Measurements from ENCODE around the gene MISP. TPM values are rescaled to one million over a fixed set of nuclear protein-coding genes. Genes with fewer than 3 reads are reported as not detected.
A peak's percentile ranks its signal among the peaks of the same experiment; 100 is the strongest.

The MISP gene, protein sequence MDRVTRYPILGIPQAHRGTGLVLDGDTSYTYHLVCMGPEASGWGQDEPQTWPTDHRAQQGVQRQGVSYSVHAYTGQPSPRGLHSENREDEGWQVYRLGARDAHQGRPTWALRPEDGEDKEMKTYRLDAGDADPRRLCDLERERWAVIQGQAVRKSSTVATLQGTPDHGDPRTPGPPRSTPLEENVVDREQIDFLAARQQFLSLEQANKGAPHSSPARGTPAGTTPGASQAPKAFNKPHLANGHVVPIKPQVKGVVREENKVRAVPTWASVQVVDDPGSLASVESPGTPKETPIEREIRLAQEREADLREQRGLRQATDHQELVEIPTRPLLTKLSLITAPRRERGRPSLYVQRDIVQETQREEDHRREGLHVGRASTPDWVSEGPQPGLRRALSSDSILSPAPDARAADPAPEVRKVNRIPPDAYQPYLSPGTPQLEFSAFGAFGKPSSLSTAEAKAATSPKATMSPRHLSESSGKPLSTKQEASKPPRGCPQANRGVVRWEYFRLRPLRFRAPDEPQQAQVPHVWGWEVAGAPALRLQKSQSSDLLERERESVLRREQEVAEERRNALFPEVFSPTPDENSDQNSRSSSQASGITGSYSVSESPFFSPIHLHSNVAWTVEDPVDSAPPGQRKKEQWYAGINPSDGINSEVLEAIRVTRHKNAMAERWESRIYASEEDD
- 1.1 and 1.3 TPM in 2 replicates for total RNA-seq (2016; rRNA removed; fragmentation: Illumina TruSeq; extraction: Trizol)
- total RNA-seq (2016; cell fraction: cytosol; rRNA removed; fragmentation: Illumina TruSeq; extraction: Trizol; ENCODE audit: low read depth), result 0.30 and 0.35 TPM in 2 replicates
- 0.77 and 1.3 TPM in 2 replicates for total RNA-seq (2016; cell fraction: insoluble cytoplasmic fraction; rRNA removed; fragmentation: Illumina TruSeq; extraction: Trizol)
- 0.77 and 0.96 TPM in 2 replicates for total RNA-seq (2016; cell fraction: membrane; rRNA removed; fragmentation: Illumina TruSeq; extraction: Trizol)
- 0.78 and 0.99 TPM in 2 replicates for total RNA-seq (2016; cell fraction: nucleus; rRNA removed; fragmentation: Illumina TruSeq; extraction: Trizol)
- polyA plus RNA-seq (2011; rRNA removed), result 0.67 and 0.71 TPM in 2 replicates
- polyA plus RNA-seq (2011; cell fraction: cytosol; rRNA removed), result 0.53 and 0.71 TPM in 2 replicates
- polyA plus RNA-seq (2011; cell fraction: nucleus; rRNA removed), result 0.81 and 0.85 TPM in 2 replicates
- 2.1 and 3.1 TPM in 2 replicates for polyA plus RNA-seq (2012)
- polyA plus RNA-seq (2016; cell fraction: cytosol; fragmentation: Illumina TruSeq; extraction: Trizol; ENCODE audit: low read depth), result 0.23 and 0.32 TPM in 2 replicates
- 1.2 and 1.5 TPM in 2 replicates for polyA plus RNA-seq (2016; cell fraction: insoluble cytoplasmic fraction; fragmentation: Illumina TruSeq; extraction: Trizol; ENCODE audit: low read depth)
- polyA plus RNA-seq (2016; cell fraction: membrane; fragmentation: Illumina TruSeq; extraction: Trizol; ENCODE audit: low read depth), result 0.40 and 0.79 TPM in 2 replicates
- 1.2 and 1.6 TPM in 2 replicates for polyA plus RNA-seq (2016; cell fraction: nucleus; fragmentation: Illumina TruSeq; extraction: Trizol; ENCODE audit: insufficient read depth, low read depth)
- polyA minus RNA-seq (2011; rRNA and poly(A)+ RNA removed; ENCODE audit: low replicate concordance), result 1.2 and 37.0 TPM in 2 replicates
- 0.62 and 0.99 TPM in 2 replicates for polyA minus RNA-seq (2011; cell fraction: cytosol; rRNA and poly(A)+ RNA removed)
- polyA minus RNA-seq (2011; cell fraction: nucleus; rRNA and poly(A)+ RNA removed), result 0.37 and 0.39 TPM in 2 replicates
- Bru-seq, nascent RNA, result percentile 30 among the genes with signal in this experiment
- BruChase-seq, experiment 1, labeled RNA remaining after a 6-hour chase, result percentile 42 among the genes with signal in this experiment
- BruChase-seq, experiment 2, labeled RNA remaining after a 2-hour chase, result percentile 40 among the genes with signal in this experiment
- long read RNA-seq, experiment 1, partial matches to known transcripts, result 1 of 3 reads
- long read RNA-seq, experiment 1, other reads (novel, unspliced or antisense), result 0 of 3 reads
- long read RNA-seq, experiment 2, partial matches to known transcripts, result 2 of 3 reads
- long read RNA-seq, experiment 2, other reads (novel, unspliced or antisense), result 1 of 3 reads

DNA sequence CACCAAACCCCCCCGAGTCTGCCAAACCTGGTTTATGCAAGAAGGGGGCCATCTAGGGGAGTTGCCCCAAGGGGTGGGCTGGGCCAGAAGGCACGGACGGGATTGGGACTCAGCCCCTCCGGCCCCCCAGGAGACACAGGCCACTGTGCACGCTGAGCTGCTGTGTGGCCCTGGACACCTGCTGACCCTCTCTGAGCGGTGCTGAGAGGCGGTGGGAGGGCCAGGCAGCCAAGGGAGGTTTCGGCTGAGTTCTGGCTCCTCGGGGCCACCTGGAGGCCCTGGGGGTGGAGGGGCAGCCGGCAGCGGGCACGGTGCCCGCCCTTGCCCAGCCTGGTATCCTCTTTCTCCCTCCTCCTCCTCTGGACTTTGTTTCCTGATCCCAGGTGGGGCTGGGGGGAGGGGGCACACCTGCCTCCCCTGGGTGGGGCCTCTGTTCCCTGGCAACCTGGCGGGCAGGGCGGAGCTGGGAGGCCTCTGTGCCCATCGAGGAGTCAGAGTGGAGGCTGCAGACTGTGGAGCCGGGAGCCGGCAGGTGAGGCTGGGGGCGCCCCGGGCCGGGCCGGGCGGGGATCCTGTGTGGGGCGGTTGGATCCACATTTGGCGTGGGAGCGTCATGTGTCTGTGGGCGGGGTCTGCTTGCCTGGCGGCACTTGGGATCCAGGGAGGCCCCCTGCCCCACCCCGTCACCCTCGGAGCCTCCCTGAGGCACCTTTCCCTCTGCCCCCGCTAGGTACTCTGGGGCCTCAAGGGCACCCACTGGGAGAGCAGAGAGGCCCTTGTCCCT, at the start of gene MISP:
Gene MISP, plus strand, starts transcription at position 473 of the 784 bp plus-strand sequence. CDS start 5,835 bp downstream, outside the sequence.
- H3K9me3 ChIP-seq (ENCODE audit: low read length), result no peaks in the 10 kb centered on the region
- no peaks in the 10 kb centered on the region for H3K79me2 ChIP-seq (ENCODE audit: insufficient read depth, low read length)
- WGBS (ENCODE audit: low lambda C conversion rate), result 8% methylated on average over 6 of the region's 31 CpGs
- H3K9ac ChIP-seq (ENCODE audit: insufficient read depth, low read depth, low read length), result 0 out of 2 replicates have a peak within 1 kb of the TSS, but pooled peaks have one; percentile 2
- intact Hi-C loops (cut with micrococcal nuclease; ENCODE audit: unreplicated experiment) (no loop called here), in situ Hi-C loops (cut with HindIII; ENCODE audit: extremely low pct_ligation_motif_present, low pct_unique_long_range_greater_than_20kb) (no loop called here)
- BruUV-seq (replicated peaks), result no TSS peak
- ChIA-PET CTCF (ENCODE audit: low intra/inter-chr PET ratio, low total read pairs) (no interaction called here), POLR2A (interaction anchor here (5.2 kb wide), 1 partner anchor 11 kb away, joined by 81 read pairs; no protein-coding TSS in a partner anchor)
- DNase-seq (ENCODE audit: low spot score) (no peak), FAIRE-seq (no peak), ATAC-seq (peak; percentile 21)
- no peaks in the 10 kb centered on the region; a peak in 1 of 5 replicates for H3K36me3 ChIP-seq (replicated peaks in 1 of 2; ENCODE audit: control insufficient read depth in 1 of 2, insufficient read depth in 2 of 2, low read length in 2 of 2)
- H3K27ac ChIP-seq (ENCODE audit: extremely low read length, insufficient read depth, low read length), result no peak within 1 kb of the TSS
- peak within 1 kb of the TSS; percentile 34 to 52 (median 51) for H3K4me3 ChIP-seq (replicated peaks in 1 of 3; ENCODE audit: insufficient read depth in 1 of 3, low read depth in 2 of 3, low read length in 3 of 3)
- H3K27me3 ChIP-seq (ENCODE audit: control insufficient read depth in 1 of 2, insufficient read depth in 2 of 2, low read length in 2 of 2), result no peaks in the 10 kb centered on the region
- H3K4me2 ChIP-seq (ENCODE audit: low read depth, low read length), result peak within 1 kb of the TSS; percentile 81
- H2AFZ ChIP-seq (ENCODE audit: low read length), result no peak within 1 kb of the TSS
- no peaks in the 10 kb centered on the region for H4K20me1 ChIP-seq (ENCODE audit: insufficient read depth, low read length)
- H3K4me1 ChIP-seq (ENCODE audit: insufficient read depth, low read length), result peaks cover 49% of the 10 kb centered on the region
- no peak for TF ChIP-seq ZNF12 (CRISPR knock-in tag; IDR thresholded peaks at IDR 0.05)
- 0 out of 2 replicates have a peak, but pooled peaks have one; percentile 37 for TF ChIP-seq ADNP (CRISPR knock-in tag; IDR thresholded peaks at IDR 0.05)
- no peak for TF ChIP-seq NFIB (CRISPR knock-in tag; IDR thresholded peaks at IDR 0.05; ENCODE audit: borderline replicate concordance)
- TF ChIP-seq, protein P1, sequence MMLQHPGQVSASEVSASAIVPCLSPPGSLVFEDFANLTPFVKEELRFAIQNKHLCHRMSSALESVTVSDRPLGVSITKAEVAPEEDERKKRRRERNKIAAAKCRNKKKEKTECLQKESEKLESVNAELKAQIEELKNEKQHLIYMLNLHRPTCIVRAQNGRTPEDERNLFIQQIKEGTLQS (CRISPR knock-in tag; IDR thresholded peaks at IDR 0.05), result no peak
- TF ChIP-seq, protein P2, sequence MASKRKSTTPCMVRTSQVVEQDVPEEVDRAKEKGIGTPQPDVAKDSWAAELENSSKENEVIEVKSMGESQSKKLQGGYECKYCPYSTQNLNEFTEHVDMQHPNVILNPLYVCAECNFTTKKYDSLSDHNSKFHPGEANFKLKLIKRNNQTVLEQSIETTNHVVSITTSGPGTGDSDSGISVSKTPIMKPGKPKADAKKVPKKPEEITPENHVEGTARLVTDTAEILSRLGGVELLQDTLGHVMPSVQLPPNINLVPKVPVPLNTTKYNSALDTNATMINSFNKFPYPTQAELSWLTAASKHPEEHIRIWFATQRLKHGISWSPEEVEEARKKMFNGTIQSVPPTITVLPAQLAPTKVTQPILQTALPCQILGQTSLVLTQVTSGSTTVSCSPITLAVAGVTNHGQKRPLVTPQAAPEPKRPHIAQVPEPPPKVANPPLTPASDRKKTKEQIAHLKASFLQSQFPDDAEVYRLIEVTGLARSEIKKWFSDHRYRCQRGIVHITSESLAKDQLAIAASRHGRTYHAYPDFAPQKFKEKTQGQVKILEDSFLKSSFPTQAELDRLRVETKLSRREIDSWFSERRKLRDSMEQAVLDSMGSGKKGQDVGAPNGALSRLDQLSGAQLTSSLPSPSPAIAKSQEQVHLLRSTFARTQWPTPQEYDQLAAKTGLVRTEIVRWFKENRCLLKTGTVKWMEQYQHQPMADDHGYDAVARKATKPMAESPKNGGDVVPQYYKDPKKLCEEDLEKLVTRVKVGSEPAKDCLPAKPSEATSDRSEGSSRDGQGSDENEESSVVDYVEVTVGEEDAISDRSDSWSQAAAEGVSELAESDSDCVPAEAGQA (IDR thresholded peaks at IDR 0.05; ENCODE audit: low read depth), result no peak
- TF ChIP-seq, protein P2 (CRISPR knock-in tag; IDR thresholded peaks at IDR 0.05; ENCODE audit: borderline replicate concordance), result no peak
- no peak for TF ChIP-seq SP4 (CRISPR knock-in tag; IDR thresholded peaks at IDR 0.05)
- no peak for TF ChIP-seq HOXA9 (CRISPR knock-in tag; IDR thresholded peaks at IDR 0.05; ENCODE audit: borderline replicate concordance)
- TF ChIP-seq TCF12 (IDR thresholded peaks at IDR 0.05), result no peak
- TF ChIP-seq TCF12 (CRISPR knock-in tag; IDR thresholded peaks at IDR 0.05), result no peak

Data from HepG2 (cell line).